Left ventricle myocardium inferior (tissue), 1 donor: ENCODE measurements around the gene CTNNBIP1. TPM values are rescaled to one million over a fixed set of nuclear protein-coding genes. Genes with fewer than 3 reads are reported as not detected.

Source experiments
- DNase-seq: peaks from one replicate; pipeline ENCODE4 v3.0.0-alpha.2; 2020
- H3K27ac ChIP-seq: fragments of 200-600 bp; replicated peaks from 2 replicates; pipeline ENCODE4 v1.8.0; 2021
- H3K27me3 ChIP-seq: fragments of 200-600 bp; 2 replicates; pipeline ENCODE4 v1.8.0; 2021; ENCODE audit warnings: low read depth
- H3K36me3 ChIP-seq: fragments of 200-600 bp; 2 replicates; pipeline ENCODE4 v1.8.0; 2021
- H3K4me1 ChIP-seq: fragments of 200-600 bp; 2 replicates; pipeline ENCODE4 v1.8.0; 2021
- H3K4me3 ChIP-seq: fragments of 200-600 bp; 2 replicates; pipeline ENCODE4 v1.8.0; 2021; ENCODE audit warnings: mild to moderate bottlenecking, moderate library complexity
- H3K9me3 ChIP-seq: fragments of 200-600 bp; replicated peaks from 2 replicates; pipeline ENCODE4 v1.8.0; 2021
- intact Hi-C: fragments of 100-400 bp; cut with micrococcal nuclease; formaldehyde crosslinking; loops from one replicate; pipeline ENCODE4 v1.11.0; 2022
- total RNA-seq: library from RNA; stranded (reverse); fragmentation: NEBNext Ultra II Directional; extraction: Animal tissue kit (Norgen Biotek cat#: 25700); gene quantifications from one replicate; pipeline ENCODE4 v1.2.1, GENCODE V29; 2021
- TF ChIP-seq, protein P1 (sequence below): fragments of 200-600 bp; IDR thresholded peaks from 2 replicates; pipeline ENCODE4 v1.8.0; 2021; ENCODE audit warnings: antibody characterized with exemption, mild to moderate bottlenecking, borderline replicate concordance
- donor health status: DM: no; HTN: yes; CAD: no; lungs with severe emphysema.

CTNNBIP1 gene
- total RNA-seq, 1 donor from 2014 or later: 42.6 TPM

DNA sequence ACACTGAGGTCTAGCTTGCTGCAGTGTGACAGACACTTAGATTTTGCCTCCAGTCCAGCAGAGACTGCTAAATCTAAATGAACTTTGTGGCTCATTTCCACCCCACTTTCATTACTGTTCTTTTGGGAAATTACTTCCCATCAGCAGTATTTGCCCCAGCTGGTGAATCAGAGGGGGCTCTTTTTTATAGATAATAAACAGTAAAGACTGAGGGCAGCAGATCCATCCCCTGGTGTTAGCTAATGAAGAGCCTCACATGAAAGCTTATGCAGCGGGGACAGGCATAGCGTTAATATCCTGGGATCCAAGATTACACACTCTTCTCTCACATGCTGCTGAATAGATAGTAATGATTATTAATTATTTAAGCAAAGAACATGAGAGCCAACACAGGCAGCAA lies 6.4 kb upstream of the CTNNBIP1 start:
- Histone ChIP-seq H3K4me1 (peaks cover 20% of the 10 kb centered on the region), H3K27me3 (no peaks in the 10 kb centered on the region), H3K36me3 (no peaks in the 10 kb centered on the region), H3K9me3 (no peaks in the 10 kb centered on the region), H3K27ac (no peak overlapping the region), H3K4me3 (no peak overlapping the region)
- TF ChIP-seq, protein P1, sequence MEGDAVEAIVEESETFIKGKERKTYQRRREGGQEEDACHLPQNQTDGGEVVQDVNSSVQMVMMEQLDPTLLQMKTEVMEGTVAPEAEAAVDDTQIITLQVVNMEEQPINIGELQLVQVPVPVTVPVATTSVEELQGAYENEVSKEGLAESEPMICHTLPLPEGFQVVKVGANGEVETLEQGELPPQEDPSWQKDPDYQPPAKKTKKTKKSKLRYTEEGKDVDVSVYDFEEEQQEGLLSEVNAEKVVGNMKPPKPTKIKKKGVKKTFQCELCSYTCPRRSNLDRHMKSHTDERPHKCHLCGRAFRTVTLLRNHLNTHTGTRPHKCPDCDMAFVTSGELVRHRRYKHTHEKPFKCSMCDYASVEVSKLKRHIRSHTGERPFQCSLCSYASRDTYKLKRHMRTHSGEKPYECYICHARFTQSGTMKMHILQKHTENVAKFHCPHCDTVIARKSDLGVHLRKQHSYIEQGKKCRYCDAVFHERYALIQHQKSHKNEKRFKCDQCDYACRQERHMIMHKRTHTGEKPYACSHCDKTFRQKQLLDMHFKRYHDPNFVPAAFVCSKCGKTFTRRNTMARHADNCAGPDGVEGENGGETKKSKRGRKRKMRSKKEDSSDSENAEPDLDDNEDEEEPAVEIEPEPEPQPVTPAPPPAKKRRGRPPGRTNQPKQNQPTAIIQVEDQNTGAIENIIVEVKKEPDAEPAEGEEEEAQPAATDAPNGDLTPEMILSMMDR: no peak
- intact Hi-C loops: no loop called here
- DNase-seq: no peak

DNA sequence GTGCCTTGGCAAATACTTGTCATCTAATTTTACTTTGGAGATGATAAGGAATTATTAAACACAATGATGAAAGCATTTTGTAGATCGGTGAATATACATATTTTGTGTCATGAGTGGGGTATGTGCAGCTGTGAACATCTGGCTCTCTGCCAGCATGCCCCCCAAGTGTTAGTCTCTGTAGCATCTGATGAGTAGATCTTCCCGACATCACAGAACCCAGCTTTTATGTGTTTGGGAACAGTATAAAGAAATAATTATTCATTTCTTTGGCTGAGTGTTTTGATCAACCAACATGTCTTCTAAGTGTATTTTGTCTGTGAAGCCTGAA lies 4.5 kb upstream of the CTNNBIP1 start:
- Histone ChIP-seq H3K36me3 (no peaks in the 10 kb centered on the region), H3K27me3 (no peaks in the 10 kb centered on the region), H3K4me1 (peaks cover 31% of the 10 kb centered on the region), H3K9me3 (no peaks in the 10 kb centered on the region), H3K4me3 (no peak overlapping the region), H3K27ac (peak overlapping the region; percentile 37)
- TF ChIP-seq, protein P1: no peak
- intact Hi-C loops: no loop called here
- DNase-seq: no peak

DNA sequence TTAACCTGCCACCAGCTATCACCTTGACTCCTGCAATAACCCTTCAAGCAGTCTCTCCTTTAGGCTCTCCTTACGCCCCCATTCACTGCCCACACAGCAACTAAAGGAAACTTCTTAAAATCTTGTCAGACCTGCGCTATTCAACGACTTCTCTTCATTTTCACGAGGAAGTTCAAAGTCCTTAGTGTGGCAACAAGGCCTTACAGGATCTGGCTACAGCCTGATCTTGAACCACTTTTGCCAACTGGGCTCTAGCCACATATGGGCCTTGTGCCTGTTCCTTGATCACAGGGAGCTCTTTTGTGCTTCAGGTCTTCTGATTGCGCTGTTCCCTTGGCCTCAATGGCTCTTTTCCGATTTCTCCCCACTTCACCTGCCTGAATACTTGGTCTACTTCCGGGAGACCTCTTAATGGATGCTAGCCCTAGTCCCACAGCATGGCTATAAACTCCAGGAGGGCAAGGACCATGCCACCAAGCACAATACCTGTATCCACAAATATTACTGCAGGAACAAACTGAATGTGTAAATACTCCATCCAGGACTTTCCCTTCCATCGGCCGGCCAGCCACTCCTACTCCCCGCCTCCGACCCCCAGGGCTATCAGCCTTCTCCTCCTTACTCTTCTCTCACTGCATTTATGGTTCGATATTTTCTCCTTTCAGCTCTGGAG lies 2.3 kb upstream of the CTNNBIP1 start:
- Histone ChIP-seq H3K4me3 (no peak overlapping the region), H3K4me1 (peaks cover 52% of the 10 kb centered on the region), H3K27ac (peak overlapping the region; percentile 98), H3K27me3 (no peaks in the 10 kb centered on the region), H3K9me3 (no peaks in the 10 kb centered on the region), H3K36me3 (no peaks in the 10 kb centered on the region)
- no peak for DNase-seq
- TF ChIP-seq, protein P1: no peak
- intact Hi-C loops: no loop called here

DNA sequence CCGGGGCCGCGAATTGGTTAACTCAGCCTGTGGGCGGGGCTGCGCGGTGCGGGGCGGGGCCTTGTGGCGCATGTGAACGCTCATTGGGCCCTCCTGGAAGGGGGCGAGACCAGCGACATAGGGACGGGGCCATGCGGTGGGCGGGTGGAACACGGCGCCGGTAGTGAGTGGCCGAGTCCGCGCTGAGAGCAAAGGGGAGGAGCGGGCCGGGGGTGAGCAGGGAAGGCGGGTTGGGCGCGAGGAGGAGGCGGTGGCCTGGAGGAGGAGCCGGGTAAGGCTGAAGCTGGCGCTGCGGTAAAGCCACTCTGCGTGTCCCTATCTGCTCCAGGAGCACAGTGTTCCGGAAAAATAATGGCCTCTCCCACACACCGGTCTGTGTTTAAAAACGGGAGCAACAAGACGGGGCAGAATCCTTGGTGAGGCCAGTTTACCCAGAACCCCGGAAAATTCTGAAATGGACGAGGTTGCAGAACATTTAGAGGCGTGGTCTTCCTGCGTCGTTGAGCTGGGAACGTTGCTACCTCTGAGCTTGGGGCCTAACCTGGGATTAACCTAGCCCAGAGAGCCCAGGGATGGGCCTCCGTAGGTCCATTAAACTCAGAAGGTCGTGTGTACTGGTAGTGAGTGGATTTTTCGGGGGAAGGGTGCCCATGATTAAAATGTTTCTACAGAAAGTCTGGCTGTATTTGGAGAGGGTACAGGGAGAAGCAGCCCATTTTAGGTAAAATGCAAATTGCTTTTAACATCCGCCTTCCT lies 532 bp upstream of the CTNNBIP1 start:
- intact Hi-C loops: no loop called here
- no peaks in the 10 kb centered on the region for H3K27me3 ChIP-seq
- peaks cover 69% of the 10 kb centered on the region for H3K4me1 ChIP-seq
- peak overlapping the region; percentile 72 for H3K4me3 ChIP-seq
- peak; percentile 100 for DNase-seq
- no peaks in the 10 kb centered on the region for H3K36me3 ChIP-seq
- TF ChIP-seq, protein P1: no peak
- no peaks in the 10 kb centered on the region for H3K9me3 ChIP-seq
- peak overlapping the region; percentile 98 for H3K27ac ChIP-seq

DNA sequence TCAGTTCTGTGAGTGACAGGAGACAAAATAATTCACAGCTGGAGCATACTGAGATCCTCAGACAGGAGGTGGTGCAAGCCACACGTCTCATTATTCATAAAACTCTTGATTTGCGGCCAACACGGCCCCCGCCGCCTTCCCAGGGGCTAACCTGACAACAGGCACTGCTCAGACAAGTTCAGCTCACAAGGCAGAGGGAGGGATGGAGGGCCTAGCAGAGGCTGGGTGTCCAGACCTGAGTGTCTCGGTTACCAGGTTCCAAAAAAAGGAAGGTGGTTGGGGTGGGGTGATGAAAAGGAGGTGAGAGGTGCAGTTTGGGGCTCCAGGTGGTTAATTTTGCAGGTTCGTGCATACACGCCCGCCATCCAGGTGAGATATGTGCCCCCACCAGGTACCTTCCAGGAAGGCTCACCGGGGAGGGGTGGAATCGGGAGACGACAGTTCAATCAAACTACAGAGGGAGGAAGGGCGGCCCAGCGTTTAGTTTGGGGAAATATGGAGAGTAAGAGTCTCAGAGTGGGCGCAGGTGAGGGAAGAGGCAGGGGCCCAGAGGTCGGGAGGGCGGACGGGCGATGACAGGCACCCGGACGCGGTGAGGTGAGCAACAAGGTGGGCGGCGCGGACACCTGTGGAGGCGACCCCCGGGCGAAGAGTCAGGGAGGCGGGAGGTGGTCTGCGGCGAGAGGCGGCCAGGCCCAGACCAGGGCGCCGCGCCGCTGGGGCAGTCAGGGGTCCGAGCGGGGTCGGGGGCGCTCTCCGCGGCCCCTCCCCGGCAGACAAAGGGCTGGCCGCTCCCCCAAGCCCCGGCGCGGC lies 629 bp downstream of the CTNNBIP1 start:
- H3K9me3 ChIP-seq: no peaks in the 10 kb centered on the region
- H3K36me3 ChIP-seq: no peaks in the 10 kb centered on the region
- DNase-seq: peak; percentile 23
- no peaks in the 10 kb centered on the region for H3K27me3 ChIP-seq
- TF ChIP-seq, protein P1: no peak
- H3K27ac ChIP-seq: peak overlapping the region; percentile 94
- peaks cover 73% of the 10 kb centered on the region for H3K4me1 ChIP-seq
- peak overlapping the region; percentile 97 for H3K4me3 ChIP-seq
- intact Hi-C loops: no loop called here
